ENCODE results near the gene PLA2G3. TPM values are rescaled to one million over a fixed set of nuclear protein-coding genes. Genes with fewer than 3 reads are reported as not detected.

The PLA2G3 gene
- total RNA-seq, 1 experiment from 2014 or later: not detected

DNA sequence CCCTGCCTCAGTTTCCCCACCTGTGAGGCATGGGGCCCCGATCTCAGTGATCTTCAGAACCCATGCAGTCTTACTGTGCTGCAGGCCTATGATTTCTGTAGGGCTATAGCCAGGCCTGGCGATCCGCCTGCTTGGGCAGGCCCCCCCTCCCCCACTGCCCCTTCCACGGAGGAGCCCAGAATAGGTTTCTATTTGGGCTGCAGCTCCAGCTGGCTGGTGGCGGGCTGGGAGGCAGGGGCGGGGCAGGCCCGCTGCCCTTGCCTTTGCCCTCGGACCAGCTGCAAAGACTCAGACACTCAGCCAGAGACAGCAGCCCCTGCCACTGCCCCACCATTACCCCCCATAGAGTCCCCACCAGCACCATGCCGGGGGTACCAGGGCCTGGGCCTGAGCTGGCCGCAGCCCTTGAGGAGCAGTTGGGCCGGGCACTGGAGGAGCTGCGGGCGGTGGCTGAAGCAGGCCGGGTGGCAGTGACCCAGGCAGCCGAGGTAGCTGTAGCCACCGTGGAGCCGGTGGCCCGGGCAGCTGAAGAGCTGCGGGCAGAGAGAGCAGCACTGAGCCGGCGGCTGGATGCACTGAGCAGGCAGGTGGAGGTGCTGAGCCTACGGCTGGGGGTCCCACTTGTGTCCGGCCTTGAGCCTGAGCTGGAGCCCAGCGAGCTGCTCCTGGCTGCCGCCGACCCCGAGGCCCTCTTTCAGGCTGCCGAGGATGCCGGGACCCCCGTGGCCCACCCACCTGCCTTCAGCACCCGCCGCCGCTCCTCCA, 47.0 kb downstream of the PLA2G3 start:
- ChIA-PET CTCF (interaction anchor here (1.2 kb wide), 1 partner anchor 14 kb away, joined by 3 read pairs; the partner anchor contains the start of gene SELENOM), POLR2A (no interaction called here)
- no peaks in the 10 kb centered on the region for H3K4me1 ChIP-seq (ENCODE audit: control insufficient read depth, insufficient read depth, low read length)
- intact Hi-C loops (cut with micrococcal nuclease; ENCODE audit: unreplicated experiment) (no loop called here), in situ Hi-C loops (cut with HindIII; ENCODE audit: low pct_unique_long_range_greater_than_20kb, low sequenced_read_pairs) (no loop called here)
- no peak overlapping the region for H3K27ac ChIP-seq (ENCODE audit: low read length)
- H3K4me3 ChIP-seq (ENCODE audit: low read depth in 2 of 2, low read length in 2 of 2): no peak overlapping the region
- ATAC-seq (no peak), DNase-seq (ENCODE audit: low read depth, low spot score) (no peak)
- no peaks in the 10 kb centered on the region for H3K27me3 ChIP-seq (ENCODE audit: control insufficient read depth, insufficient read depth, low read length)
- no peaks in the 10 kb centered on the region for H3K9me3 ChIP-seq (ENCODE audit: control insufficient read depth, insufficient read depth, low read depth, low read length)
- H3K36me3 ChIP-seq (ENCODE audit: control insufficient read depth, insufficient read depth, low read length): no peaks in the 10 kb centered on the region
- TF ChIP-seq, protein P1, sequence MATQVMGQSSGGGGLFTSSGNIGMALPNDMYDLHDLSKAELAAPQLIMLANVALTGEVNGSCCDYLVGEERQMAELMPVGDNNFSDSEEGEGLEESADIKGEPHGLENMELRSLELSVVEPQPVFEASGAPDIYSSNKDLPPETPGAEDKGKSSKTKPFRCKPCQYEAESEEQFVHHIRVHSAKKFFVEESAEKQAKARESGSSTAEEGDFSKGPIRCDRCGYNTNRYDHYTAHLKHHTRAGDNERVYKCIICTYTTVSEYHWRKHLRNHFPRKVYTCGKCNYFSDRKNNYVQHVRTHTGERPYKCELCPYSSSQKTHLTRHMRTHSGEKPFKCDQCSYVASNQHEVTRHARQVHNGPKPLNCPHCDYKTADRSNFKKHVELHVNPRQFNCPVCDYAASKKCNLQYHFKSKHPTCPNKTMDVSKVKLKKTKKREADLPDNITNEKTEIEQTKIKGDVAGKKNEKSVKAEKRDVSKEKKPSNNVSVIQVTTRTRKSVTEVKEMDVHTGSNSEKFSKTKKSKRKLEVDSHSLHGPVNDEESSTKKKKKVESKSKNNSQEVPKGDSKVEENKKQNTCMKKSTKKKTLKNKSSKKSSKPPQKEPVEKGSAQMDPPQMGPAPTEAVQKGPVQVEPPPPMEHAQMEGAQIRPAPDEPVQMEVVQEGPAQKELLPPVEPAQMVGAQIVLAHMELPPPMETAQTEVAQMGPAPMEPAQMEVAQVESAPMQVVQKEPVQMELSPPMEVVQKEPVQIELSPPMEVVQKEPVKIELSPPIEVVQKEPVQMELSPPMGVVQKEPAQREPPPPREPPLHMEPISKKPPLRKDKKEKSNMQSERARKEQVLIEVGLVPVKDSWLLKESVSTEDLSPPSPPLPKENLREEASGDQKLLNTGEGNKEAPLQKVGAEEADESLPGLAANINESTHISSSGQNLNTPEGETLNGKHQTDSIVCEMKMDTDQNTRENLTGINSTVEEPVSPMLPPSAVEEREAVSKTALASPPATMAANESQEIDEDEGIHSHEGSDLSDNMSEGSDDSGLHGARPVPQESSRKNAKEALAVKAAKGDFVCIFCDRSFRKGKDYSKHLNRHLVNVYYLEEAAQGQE (IDR thresholded peaks at IDR 0.05; ENCODE audit: insufficient read depth in 1 of 2, low read depth in 2 of 2, low read length in 1 of 2): no peak
- no peak for TF ChIP-seq SIN3A (IDR thresholded peaks at IDR 0.05; ENCODE audit: borderline replicate concordance, insufficient read depth, low read depth, low read length)
- BruUV-seq (replicated peaks): no TSS peak

DNA sequence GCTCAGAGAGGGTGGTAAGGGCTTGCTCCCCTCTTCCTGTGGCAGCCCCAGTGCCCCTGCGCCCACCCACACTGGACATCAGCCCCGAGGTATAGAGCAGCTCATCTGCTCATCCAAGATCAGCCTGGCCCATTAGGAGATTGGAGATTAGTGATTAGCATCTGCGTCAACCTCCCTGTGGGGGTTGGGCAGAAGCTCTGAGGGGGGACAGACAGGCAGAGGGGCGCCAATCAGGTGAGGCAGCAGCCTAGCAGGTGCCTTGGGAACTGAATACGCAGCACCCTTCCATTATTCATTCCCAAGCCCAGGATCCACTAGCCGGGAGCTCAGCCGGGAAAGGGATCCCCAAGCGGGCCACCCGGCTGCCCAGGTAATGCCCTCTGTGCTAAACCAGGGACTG, 48.1 kb downstream of the PLA2G3 start:
- Histone ChIP-seq H3K27ac (ENCODE audit: low read length) (no peak overlapping the region), H3K9me3 (ENCODE audit: control insufficient read depth, insufficient read depth, low read depth, low read length) (no peaks in the 10 kb centered on the region), H3K27me3 (ENCODE audit: control insufficient read depth, insufficient read depth, low read length) (no peaks in the 10 kb centered on the region), H3K4me1 (ENCODE audit: control insufficient read depth, insufficient read depth, low read length) (no peaks in the 10 kb centered on the region), H3K4me3 (ENCODE audit: low read depth in 2 of 2, low read length in 2 of 2) (no peak overlapping the region), H3K36me3 (ENCODE audit: control insufficient read depth, insufficient read depth, low read length) (no peaks in the 10 kb centered on the region)
- no TSS peak for BruUV-seq (replicated peaks)
- TF ChIP-seq SIN3A (IDR thresholded peaks at IDR 0.05; ENCODE audit: borderline replicate concordance, insufficient read depth, low read depth, low read length) (no peak), TCF7L2 (IDR thresholded peaks at IDR 0.05; ENCODE audit: low read depth, low read length) (no peak), POLR2AphosphoS5 (IDR thresholded peaks at IDR 0.05; ENCODE audit: low read depth, low read length) (no peak)
- TF ChIP-seq, protein P1 (IDR thresholded peaks at IDR 0.05; ENCODE audit: insufficient read depth in 1 of 2, low read depth in 2 of 2, low read length in 1 of 2): no peak
- TF ChIP-seq, protein P2, sequence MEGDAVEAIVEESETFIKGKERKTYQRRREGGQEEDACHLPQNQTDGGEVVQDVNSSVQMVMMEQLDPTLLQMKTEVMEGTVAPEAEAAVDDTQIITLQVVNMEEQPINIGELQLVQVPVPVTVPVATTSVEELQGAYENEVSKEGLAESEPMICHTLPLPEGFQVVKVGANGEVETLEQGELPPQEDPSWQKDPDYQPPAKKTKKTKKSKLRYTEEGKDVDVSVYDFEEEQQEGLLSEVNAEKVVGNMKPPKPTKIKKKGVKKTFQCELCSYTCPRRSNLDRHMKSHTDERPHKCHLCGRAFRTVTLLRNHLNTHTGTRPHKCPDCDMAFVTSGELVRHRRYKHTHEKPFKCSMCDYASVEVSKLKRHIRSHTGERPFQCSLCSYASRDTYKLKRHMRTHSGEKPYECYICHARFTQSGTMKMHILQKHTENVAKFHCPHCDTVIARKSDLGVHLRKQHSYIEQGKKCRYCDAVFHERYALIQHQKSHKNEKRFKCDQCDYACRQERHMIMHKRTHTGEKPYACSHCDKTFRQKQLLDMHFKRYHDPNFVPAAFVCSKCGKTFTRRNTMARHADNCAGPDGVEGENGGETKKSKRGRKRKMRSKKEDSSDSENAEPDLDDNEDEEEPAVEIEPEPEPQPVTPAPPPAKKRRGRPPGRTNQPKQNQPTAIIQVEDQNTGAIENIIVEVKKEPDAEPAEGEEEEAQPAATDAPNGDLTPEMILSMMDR (IDR thresholded peaks at IDR 0.05): no peak
- no peak for DNase-seq (ENCODE audit: low read depth, low spot score)
- ATAC-seq: no peak
- ChIA-PET CTCF (interaction anchor here (0.5 to 1.2 kb wide), 2 partner anchors 15 to 137 kb away, joined by 3 to 5 read pairs; partner anchors contain the start of gene SELENOM), POLR2A (no interaction called here)
- intact Hi-C loops (cut with micrococcal nuclease; ENCODE audit: unreplicated experiment): no loop called here
- in situ Hi-C loops (cut with HindIII; ENCODE audit: low pct_unique_long_range_greater_than_20kb, low sequenced_read_pairs): no loop called here

Measured in Panc1 (cell line).